Colonic mucosa (tissue), 4 donors: Measurements from ENCODE around the gene TRPT1. TPM values are rescaled to one million over a fixed set of nuclear protein-coding genes. Genes with fewer than 3 reads are reported as not detected.

Experiments
- DNase-seq: peaks from one replicate; pipeline ENCODE4 v3.0.0-alpha.2; 2020
- H3K27ac ChIP-seq: fragments of 200-600 bp; one replicate; pipeline ENCODE4 v1.8.0; 2021
- H3K27me3 ChIP-seq: fragments of 200-600 bp; one replicate; pipeline ENCODE4 v1.8.0; 2021
- H3K36me3 ChIP-seq: fragments of 200-600 bp; one replicate; pipeline ENCODE4 v1.8.0; 2021
- H3K4me1 ChIP-seq: fragments of 200-600 bp; one replicate; pipeline ENCODE4 v1.8.0; 2021; ENCODE audit warnings: mild to moderate bottlenecking
- H3K4me3 ChIP-seq: fragments of 200-600 bp; one replicate; pipeline ENCODE4 v1.8.0; 2021
- H3K9ac ChIP-seq, 2 donors: one replicate each; pipeline ENCODE4 v1.7.0; 2013; ENCODE audit warnings: control low read depth in 2 of 2, low read depth in 2 of 2, low read length in 2 of 2
- H3K9me3 ChIP-seq: fragments of 200-600 bp; one replicate; pipeline ENCODE4 v1.8.0; 2021
- CTCF ChIP-seq: fragments of 200-600 bp; IDR thresholded peaks from one replicate; pipeline ENCODE4 v1.8.0; 2022; ENCODE audit warnings: antibody characterized with exemption, mild to moderate bottlenecking
- intact Hi-C: fragments of 100-400 bp; cut with DNase I; formaldehyde crosslinking; loops from one replicate; pipeline ENCODE4 v1.14.1; 2022
- total RNA-seq, 2 donors: library from RNA; stranded (reverse); fragmentation: NEBNext Ultra II Directional in 1 of 2; extraction: Animal tissue kit (Norgen Biotek cat#: 25700) in 1 of 2; gene quantifications; one replicate each; pipeline ENCODE4 v1.2.1, GENCODE V29; 2021
- donor health status: healthy.
- donor health status: DM: no; HTN: no; CAD: no.
- donor health status: DM: no; HTN: no; CAD: no.

TRPT1 gene
- total RNA-seq, 2 donors from 2014 or later: 52.3 to 63.6 TPM

DNA sequence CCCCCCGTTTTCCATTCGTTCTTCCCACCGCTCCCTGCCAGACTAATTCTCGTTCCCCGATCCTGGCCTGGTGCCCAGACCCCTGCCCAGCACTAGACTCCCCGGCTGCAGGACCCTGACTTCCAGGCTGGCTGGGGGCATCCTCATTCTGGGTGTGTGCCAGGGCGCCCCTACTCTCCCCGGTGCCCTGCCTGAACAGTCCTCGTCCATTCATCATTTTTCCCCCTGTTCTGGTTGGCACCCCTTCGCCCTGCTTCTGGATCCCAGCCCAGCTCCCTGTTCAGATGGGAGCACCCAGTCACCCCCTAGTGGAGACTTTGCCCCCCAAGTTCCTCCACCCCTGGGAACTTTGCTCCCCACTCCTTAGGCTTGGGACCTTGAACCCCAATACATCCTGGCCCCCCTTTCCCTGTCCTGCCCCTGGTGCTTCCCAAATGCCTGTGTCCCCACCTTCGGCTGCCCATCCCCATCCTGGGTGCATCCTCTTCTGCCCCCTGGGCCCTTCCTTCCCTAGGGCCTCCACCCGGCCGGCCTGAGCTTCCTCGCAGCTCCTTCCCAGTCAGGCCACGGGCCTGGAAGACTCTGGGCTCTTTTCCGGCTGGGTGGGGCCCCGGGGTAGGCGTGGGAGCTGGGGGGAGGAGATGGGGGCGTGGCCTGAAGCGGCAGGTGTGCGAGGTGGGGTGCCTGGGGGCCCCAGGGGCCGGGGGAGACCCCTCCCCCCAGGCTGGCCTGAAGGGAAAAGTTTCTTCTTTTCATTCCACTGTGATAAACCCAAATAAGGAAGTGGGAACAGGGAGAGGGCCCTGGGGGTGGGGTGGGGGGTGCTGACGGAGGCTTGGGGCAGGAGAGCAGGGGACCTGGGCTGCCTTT, 26.3 kb upstream of the TRPT1 start:
- Histone ChIP-seq H3K9me3 (no peaks in the 10 kb centered on the region), H3K9ac (peak overlapping the region; percentile 89 to 91), H3K27me3 (no peaks in the 10 kb centered on the region), H3K27ac (peak overlapping the region; percentile 80), H3K4me1 (peaks cover 9% of the 10 kb centered on the region), H3K4me3 (peak overlapping the region; percentile 97), H3K36me3 (peaks cover 5% of the 10 kb centered on the region)
- TF ChIP-seq CTCF: no peak
- peak; percentile 92 for DNase-seq
- intact Hi-C loops: no loop called here

DNA sequence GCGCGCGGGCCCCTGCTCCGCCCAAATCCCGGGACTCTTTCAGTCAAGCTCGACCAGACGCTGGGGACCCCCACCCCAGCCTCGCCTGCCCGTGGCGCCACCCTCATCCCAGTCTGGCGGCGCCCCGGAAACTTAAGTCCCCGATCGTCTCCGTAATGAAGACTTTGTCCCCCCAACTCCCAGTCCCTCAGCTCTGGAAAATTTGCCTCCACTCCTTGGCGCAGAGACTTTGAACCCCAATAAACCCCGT, 25.7 kb upstream of the TRPT1 start:
- Histone ChIP-seq H3K4me1 (peaks cover 9% of the 10 kb centered on the region), H3K4me3 (peak overlapping the region; percentile 97), H3K27ac (peak overlapping the region; percentile 80), H3K9me3 (no peaks in the 10 kb centered on the region), H3K9ac (peak overlapping the region; percentile 89 to 91), H3K27me3 (no peaks in the 10 kb centered on the region), H3K36me3 (peaks cover 5% of the 10 kb centered on the region)
- TF ChIP-seq CTCF: no peak
- intact Hi-C loops: no loop called here
- no peak for DNase-seq

DNA sequence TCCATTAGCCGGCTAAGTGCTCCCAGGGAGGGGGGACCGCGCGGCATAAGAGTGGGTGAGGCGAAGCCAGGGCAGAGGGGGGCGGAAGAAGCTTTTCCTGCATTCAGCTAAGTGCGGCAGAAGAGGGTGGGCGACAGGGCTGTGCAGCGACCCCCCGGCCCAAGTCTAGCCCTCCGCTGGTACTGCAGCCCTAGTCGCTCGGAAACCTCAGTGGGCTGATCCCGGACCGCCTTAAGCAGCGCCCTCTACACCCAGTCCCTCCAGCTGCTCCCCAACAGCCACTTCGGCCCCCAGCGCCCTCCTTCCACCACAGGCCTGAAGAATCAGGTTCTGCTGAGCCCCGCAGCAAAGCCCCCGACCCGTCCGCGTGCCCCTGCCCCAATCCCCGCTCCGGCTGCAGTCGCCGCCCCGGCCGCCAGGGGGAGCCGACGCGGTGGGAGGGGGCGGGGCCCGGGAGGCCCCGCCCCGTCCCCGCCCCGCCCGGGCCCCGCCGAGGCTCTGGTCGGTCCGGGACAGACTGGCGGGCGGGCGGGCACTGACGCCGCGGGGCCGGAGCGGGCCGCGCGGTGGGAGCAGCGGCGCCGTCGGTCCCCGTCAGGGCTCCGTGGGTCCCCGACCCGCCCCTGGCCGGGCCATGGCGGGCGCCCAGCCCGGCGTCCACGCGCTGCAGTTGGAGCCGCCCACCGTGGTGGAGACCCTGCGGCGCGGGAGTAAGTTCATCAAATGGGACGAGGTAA, 25.2 kb upstream of the TRPT1 start, which contains the start of gene PLCB3:
Gene PLCB3 (plus strand): TSS at position 515 of the 737 bp plus-strand sequence. CDS start 120 bp downstream, at position 635.
- DNase-seq: no peak
- Histone ChIP-seq H3K27me3 (no peaks in the 10 kb centered on the region), H3K27ac (peak within 1 kb of the TSS; percentile 80), H3K4me3 (peak within 1 kb of the TSS; percentile 97), H3K9me3 (no peaks in the 10 kb centered on the region), H3K4me1 (peaks cover 9% of the 10 kb centered on the region), H3K9ac (peak within 1 kb of the TSS; percentile 89 to 91), H3K36me3 (peaks cover 5% of the 10 kb centered on the region)
- intact Hi-C loops: no loop called here
- peak; percentile 59 for TF ChIP-seq CTCF

- peak overlapping the region; percentile 69 to 71 for H3K9ac ChIP-seq
- H3K9me3 ChIP-seq: no peaks in the 10 kb centered on the region
- H3K27ac ChIP-seq: no peak overlapping the region
- peaks cover 9% of the 10 kb centered on the region for H3K4me1 ChIP-seq
- no peak for DNase-seq
- intact Hi-C loops: no loop called here
- H3K4me3 ChIP-seq: peak overlapping the region; percentile 97
- no peaks in the 10 kb centered on the region for H3K27me3 ChIP-seq
- no peak for TF ChIP-seq CTCF
- peaks cover 5% of the 10 kb centered on the region for H3K36me3 ChIP-seq
Observed at GRCh38 chr11:64250415-64251015, 24.5 kb upstream of the TRPT1 start.

DNA sequence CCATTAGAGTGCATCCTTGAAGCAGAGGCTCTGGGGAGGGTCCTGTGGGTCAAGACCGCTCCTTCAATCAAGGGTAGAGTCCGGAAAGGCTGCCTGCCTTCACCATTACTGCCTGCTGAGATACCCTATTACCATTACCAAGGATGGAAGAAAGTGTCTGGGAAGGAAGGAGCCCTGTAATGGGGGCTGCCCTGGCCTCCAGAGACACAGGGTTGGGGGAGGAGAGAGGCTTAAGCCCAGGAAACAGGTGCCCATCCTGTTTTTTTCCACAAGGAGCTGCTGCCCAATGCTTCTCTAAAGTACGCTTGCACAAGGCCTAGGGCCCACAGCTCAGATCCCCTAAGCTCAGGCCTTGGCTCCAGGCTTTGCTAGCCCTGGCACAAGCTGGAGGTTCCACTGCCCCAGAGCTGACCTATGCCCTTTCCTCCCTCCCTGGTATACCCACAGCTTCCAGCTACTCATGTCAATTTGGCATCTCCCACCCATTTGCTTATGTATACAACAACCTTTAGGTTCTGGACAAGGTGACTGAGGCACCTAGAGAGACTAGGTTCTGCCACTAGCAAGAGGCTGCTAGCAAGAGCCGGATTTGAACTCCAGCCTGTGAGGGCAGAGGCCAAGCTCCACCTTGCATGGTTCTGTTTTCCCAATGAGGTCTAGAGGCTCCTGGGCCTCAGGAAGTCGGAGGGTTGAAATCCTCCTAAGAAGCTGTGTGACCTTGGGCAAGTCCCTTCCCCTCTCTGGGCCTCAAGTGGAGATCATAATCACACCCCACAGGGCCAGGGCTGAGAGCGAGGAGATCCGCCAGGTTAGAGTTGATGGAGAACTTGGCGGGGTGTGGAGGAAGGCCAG, 23.8 kb upstream of the TRPT1 start:
- Histone ChIP-seq H3K4me3 (no peak overlapping the region), H3K27me3 (no peaks in the 10 kb centered on the region), H3K27ac (no peak overlapping the region), H3K9me3 (no peaks in the 10 kb centered on the region), H3K4me1 (peaks cover 9% of the 10 kb centered on the region), H3K36me3 (peaks cover 5% of the 10 kb centered on the region), H3K9ac (no peak overlapping the region)
- intact Hi-C loops: no loop called here
- DNase-seq: no peak
- no peak for TF ChIP-seq CTCF
